Liver (tissue), 9 donors: Measurements from ENCODE around the gene IFRD1. TPM values are rescaled to one million over a fixed set of nuclear protein-coding genes. Genes with fewer than 3 reads are reported as not detected.

Experiments used
- DNase-seq: peaks from one replicate; pipeline ENCODE4 v3.0.0-alpha.2; 2017; ENCODE audit warnings: low spot score
- H3K27ac ChIP-seq, 2 donors: one replicate each; pipeline ENCODE4 v1.7.0; 2013; ENCODE audit warnings: inconsistent platforms in 2 of 2, low read length in 2 of 2, control low read depth in 1 of 2, low read depth in 1 of 2, mild to moderate bottlenecking in 1 of 2
- H3K27me3 ChIP-seq, 4 donors: one replicate each; pipeline versions ENCODE4 v1.6.1 to v1.7.0; 2013; ENCODE audit warnings: low read length in 3 of 4, inconsistent platforms in 1 of 4, mild to moderate bottlenecking in 1 of 4, moderate library complexity in 1 of 4; ENCODE audit not compliant: control insufficient read depth in 4 of 4, insufficient read depth in 4 of 4
- H3K36me3 ChIP-seq, 4 donors: one replicate each; pipeline versions ENCODE4 v1.6.1 to v1.7.0; 2013; ENCODE audit warnings: low read length in 3 of 4, mild to moderate bottlenecking in 3 of 4, low read depth in 1 of 4, moderate library complexity in 1 of 4; ENCODE audit not compliant: control insufficient read depth in 4 of 4, insufficient read depth in 3 of 4
- H3K4me1 ChIP-seq, 4 donors: one replicate each; pipeline versions ENCODE4 v1.6.1 to v1.7.0; 2013; ENCODE audit warnings: low read length in 3 of 4, mild to moderate bottlenecking in 3 of 4, moderate library complexity in 1 of 4; ENCODE audit not compliant: control insufficient read depth in 4 of 4, insufficient read depth in 4 of 4
- H3K4me3 ChIP-seq, 3 donors: one replicate each; pipeline versions ENCODE4 v1.6.1 to v1.7.0; 2013; ENCODE audit warnings: low read length in 3 of 3, control low read depth in 1 of 3, low read depth in 1 of 3, mild to moderate bottlenecking in 1 of 3
- H3K9ac ChIP-seq, 2 donors: one replicate each; pipeline ENCODE4 v1.7.0; 2013; ENCODE audit warnings: low read length in 2 of 2, mild to moderate bottlenecking in 2 of 2, moderate library complexity in 2 of 2, control low read depth in 1 of 2, low read depth in 1 of 2
- H3K9me3 ChIP-seq, 4 donors: one replicate each; pipeline versions ENCODE4 v1.6.1 to v1.7.0; 2013; ENCODE audit warnings: low read length in 3 of 4; ENCODE audit not compliant: control insufficient read depth in 4 of 4
- ATF3 ChIP-seq: IDR thresholded peaks from 2 replicates; pipeline ENCODE4 v1.6.1; 2016; ENCODE audit warnings: antibody characterized with exemption
- CTCF ChIP-seq: fragments of 150-350 bp; IDR thresholded peaks from 2 replicates; pipeline ENCODE4 v1.5.1; 2017; ENCODE audit warnings: improper control_type of control experiment, low read depth, low read length; ENCODE audit not compliant: missing input control
- EGR1 ChIP-seq, 2 donors: IDR thresholded peaks; 2 replicates each; pipeline ENCODE4 v1.6.1; 2016 to 2018; ENCODE audit warnings: antibody characterized with exemption in 2 of 2, low read depth in 2 of 2
- FOXA1 ChIP-seq: IDR thresholded peaks from 2 replicates; pipeline ENCODE4 v1.6.1; 2016; ENCODE audit warnings: antibody characterized with exemption
- FOXA2 ChIP-seq: IDR thresholded peaks from 2 replicates; pipeline ENCODE4 v1.6.1; 2016; ENCODE audit warnings: antibody characterized with exemption
- GABPA ChIP-seq, 2 donors: IDR thresholded peaks in 1 of 2; conservative IDR thresholded peaks in 1 of 2; 2 replicates each; pipeline ENCODE4 v1.6.1; 2016; ENCODE audit warnings: antibody characterized with exemption in 2 of 2, mild to moderate bottlenecking in 1 of 2, moderate library complexity in 1 of 2
- HNF4A ChIP-seq, 2 donors: conservative IDR thresholded peaks; 2 replicates each; pipeline ENCODE4 v1.6.1; 2016; ENCODE audit warnings: antibody characterized with exemption in 2 of 2, mild to moderate bottlenecking in 2 of 2
- HNF4G ChIP-seq: IDR thresholded peaks from 2 replicates; pipeline ENCODE4 v1.6.1; 2016; ENCODE audit warnings: antibody characterized with exemption
- JUND ChIP-seq, 2 donors: IDR thresholded peaks; 2 replicates each; pipeline ENCODE4 v1.6.1; 2016; ENCODE audit warnings: antibody characterized with exemption in 2 of 2
- MAX ChIP-seq: IDR thresholded peaks from 2 replicates; pipeline ENCODE4 v1.6.1; 2016; ENCODE audit warnings: antibody characterized with exemption
- NR2F2 ChIP-seq: IDR thresholded peaks from 2 replicates; pipeline ENCODE4 v1.6.1; 2016; ENCODE audit warnings: antibody characterized with exemption
- RAD21 ChIP-seq, 2 donors: IDR thresholded peaks; 2 replicates each; pipeline ENCODE4 v1.6.1; 2016; ENCODE audit warnings: antibody characterized with exemption in 2 of 2, mild to moderate bottlenecking in 2 of 2
- RXRA ChIP-seq, 2 donors: IDR thresholded peaks; 2 replicates each; pipeline ENCODE4 v1.6.1; 2017 to 2018; ENCODE audit warnings: antibody characterized with exemption in 2 of 2, mild to moderate bottlenecking in 1 of 2
- SP1 ChIP-seq: IDR thresholded peaks from 2 replicates; pipeline ENCODE4 v1.6.1; 2018; ENCODE audit warnings: antibody characterized with exemption, mild to moderate bottlenecking
- TAF1 ChIP-seq: conservative IDR thresholded peaks from 2 replicates; pipeline ENCODE4 v1.6.1; 2016; ENCODE audit warnings: antibody characterized with exemption, mild to moderate bottlenecking
- YY1 ChIP-seq: IDR thresholded peaks from 2 replicates; pipeline ENCODE4 v1.6.1; 2016; ENCODE audit warnings: antibody characterized with exemption, mild to moderate bottlenecking
- WGBS: extraction: QIAGEN DNeasy Blood & Tissue Kit; methylation state at CpG from one replicate; pipeline ENCODE4 v1.1.7; 2013; 5-methylcytosine and 5-hydroxymethylcytosine counted together
- polyA plus RNA-seq, 2 donors: library from polyadenylated mRNA; stranded (reverse) in 1 of 2; unstranded in 1 of 2; fragments of 200-250 nt in 1 of 2; fragments of >200 nt in 1 of 2; fragmentation: Nextera tagmentation in 1 of 2; extraction: Ambion mirVana in 1 of 2; gene quantifications; one replicate each; pipeline versions ENCODE4 v1.2.1 to v1.2.3, GENCODE V29; 2013 to 2015
- total RNA-seq, 2 donors: library from RNA; depleted of rRNA; stranded (reverse); fragments of >200 nt; gene quantifications; one replicate each; pipeline ENCODE4 v1.2.3, GENCODE V29; 2014
- TF ChIP-seq, protein P1 (sequence below): IDR thresholded peaks from 2 replicates; pipeline ENCODE4 v1.6.1; 2016; ENCODE audit warnings: antibody characterized with exemption, mild to moderate bottlenecking
- TF ChIP-seq, protein P2 (sequence below): IDR thresholded peaks from 2 replicates; pipeline ENCODE4 v1.6.1; 2016; ENCODE audit warnings: antibody characterized with exemption
- donor health status: healthy.
- donor health status: healthy.
- donor health status: healthy.
- donor health status: healthy.
- donor health status: healthy.

Gene IFRD1
- total and polyA plus RNA-seq, 4 donors, result 7.7 to 35.6 (median 21.1) TPM

DNA sequence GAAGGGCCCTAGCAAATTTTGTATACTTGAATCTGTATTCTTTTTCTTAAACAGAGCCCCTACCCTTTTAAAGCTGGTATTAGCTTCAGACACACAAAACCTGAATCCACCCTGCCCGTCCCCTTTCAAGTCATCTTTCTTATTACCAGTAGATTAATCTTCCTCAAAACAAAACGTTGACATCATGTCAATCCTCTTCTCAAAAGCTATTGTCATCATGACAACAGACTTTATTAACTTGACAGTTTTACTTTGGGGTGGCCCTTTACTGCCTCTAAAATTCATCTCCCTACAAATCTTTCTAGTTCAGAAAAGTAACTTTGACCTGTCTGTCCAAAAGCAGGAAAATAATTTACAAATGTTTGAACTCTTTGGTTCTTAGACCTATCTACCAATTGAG is 21.5 kb upstream of the IFRD1 start (continued):
- no peak for TF ChIP-seq FOXA1
- TF ChIP-seq EGR1 (IDR thresholded peaks at IDR 0.05; ENCODE audit: low read depth in 2 of 2), result no peak

GRCh38 chr7:112430649-112431048 is 19.6 kb upstream of the IFRD1 start:
- H3K36me3 ChIP-seq, result no peaks in the 10 kb centered on the region
- H3K27ac ChIP-seq, result no peak overlapping the region
- no peaks in the 10 kb centered on the region for H3K4me1 ChIP-seq
- no peak overlapping the region for H3K9ac ChIP-seq
- no peak for DNase-seq
- no peaks in the 10 kb centered on the region for H3K9me3 ChIP-seq
- TF ChIP-seq MAX (no peak), EGR1 (IDR thresholded peaks at IDR 0.05; ENCODE audit: low read depth in 2 of 2) (no peak)
- H3K27me3 ChIP-seq, result no peaks in the 10 kb centered on the region
- no peak overlapping the region for H3K4me3 ChIP-seq
- 93% methylated on average over 2 of the region's 2 CpGs for WGBS

DNA sequence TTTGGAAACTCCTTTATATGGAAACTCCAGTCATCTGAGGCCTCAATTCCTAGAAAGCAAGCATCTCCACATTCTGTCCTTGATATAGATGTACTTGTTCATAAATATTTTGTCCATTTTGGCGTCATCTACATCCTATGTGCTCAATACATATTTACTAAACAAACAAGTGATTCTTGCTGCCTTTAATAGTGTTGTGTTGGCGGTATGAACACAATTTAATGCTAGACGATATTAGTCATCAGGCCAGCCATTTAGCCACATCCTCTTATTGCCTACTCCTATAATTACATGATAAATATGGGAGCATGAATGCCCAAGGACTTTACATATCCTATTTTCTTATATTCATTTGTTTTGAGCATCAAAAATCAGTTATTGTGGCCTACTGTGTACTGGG is 18.5 kb upstream of the IFRD1 start:
- WGBS, result 96% methylated on average over 3 of the region's 3 CpGs
- H3K36me3 ChIP-seq, result no peaks in the 10 kb centered on the region
- no peak overlapping the region for H3K4me3 ChIP-seq
- H3K4me1 ChIP-seq, result no peaks in the 10 kb centered on the region
- no peak overlapping the region for H3K9ac ChIP-seq
- DNase-seq, result no peak
- no peak overlapping the region for H3K27ac ChIP-seq
- TF ChIP-seq, protein P1, sequence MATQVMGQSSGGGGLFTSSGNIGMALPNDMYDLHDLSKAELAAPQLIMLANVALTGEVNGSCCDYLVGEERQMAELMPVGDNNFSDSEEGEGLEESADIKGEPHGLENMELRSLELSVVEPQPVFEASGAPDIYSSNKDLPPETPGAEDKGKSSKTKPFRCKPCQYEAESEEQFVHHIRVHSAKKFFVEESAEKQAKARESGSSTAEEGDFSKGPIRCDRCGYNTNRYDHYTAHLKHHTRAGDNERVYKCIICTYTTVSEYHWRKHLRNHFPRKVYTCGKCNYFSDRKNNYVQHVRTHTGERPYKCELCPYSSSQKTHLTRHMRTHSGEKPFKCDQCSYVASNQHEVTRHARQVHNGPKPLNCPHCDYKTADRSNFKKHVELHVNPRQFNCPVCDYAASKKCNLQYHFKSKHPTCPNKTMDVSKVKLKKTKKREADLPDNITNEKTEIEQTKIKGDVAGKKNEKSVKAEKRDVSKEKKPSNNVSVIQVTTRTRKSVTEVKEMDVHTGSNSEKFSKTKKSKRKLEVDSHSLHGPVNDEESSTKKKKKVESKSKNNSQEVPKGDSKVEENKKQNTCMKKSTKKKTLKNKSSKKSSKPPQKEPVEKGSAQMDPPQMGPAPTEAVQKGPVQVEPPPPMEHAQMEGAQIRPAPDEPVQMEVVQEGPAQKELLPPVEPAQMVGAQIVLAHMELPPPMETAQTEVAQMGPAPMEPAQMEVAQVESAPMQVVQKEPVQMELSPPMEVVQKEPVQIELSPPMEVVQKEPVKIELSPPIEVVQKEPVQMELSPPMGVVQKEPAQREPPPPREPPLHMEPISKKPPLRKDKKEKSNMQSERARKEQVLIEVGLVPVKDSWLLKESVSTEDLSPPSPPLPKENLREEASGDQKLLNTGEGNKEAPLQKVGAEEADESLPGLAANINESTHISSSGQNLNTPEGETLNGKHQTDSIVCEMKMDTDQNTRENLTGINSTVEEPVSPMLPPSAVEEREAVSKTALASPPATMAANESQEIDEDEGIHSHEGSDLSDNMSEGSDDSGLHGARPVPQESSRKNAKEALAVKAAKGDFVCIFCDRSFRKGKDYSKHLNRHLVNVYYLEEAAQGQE, result no peak
- no peak for TF ChIP-seq FOXA2
- no peak for TF ChIP-seq GABPA (IDR thresholded peaks at IDR 0.05 in 1 of 2, conservative IDR thresholded peaks at IDR 0.05 in 1 of 2)
- TF ChIP-seq JUND (IDR thresholded peaks at IDR 0.05), result no peak
- no peak for TF ChIP-seq RAD21 (IDR thresholded peaks at IDR 0.05)
- no peak for TF ChIP-seq TAF1
- no peak for TF ChIP-seq CTCF
- TF ChIP-seq ATF3, result no peak
- TF ChIP-seq EGR1 (IDR thresholded peaks at IDR 0.05; ENCODE audit: low read depth in 2 of 2), result no peak
- TF ChIP-seq NR2F2, result no peak
- no peak for TF ChIP-seq HNF4G
- TF ChIP-seq, protein P2, sequence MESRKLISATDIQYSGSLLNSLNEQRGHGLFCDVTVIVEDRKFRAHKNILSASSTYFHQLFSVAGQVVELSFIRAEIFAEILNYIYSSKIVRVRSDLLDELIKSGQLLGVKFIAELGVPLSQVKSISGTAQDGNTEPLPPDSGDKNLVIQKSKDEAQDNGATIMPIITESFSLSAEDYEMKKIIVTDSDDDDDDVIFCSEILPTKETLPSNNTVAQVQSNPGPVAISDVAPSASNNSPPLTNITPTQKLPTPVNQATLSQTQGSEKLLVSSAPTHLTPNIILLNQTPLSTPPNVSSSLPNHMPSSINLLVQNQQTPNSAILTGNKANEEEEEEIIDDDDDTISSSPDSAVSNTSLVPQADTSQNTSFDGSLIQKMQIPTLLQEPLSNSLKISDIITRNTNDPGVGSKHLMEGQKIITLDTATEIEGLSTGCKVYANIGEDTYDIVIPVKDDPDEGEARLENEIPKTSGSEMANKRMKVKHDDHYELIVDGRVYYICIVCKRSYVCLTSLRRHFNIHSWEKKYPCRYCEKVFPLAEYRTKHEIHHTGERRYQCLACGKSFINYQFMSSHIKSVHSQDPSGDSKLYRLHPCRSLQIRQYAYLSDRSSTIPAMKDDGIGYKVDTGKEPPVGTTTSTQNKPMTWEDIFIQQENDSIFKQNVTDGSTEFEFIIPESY, result no peak
- no peak for TF ChIP-seq SP1
- no peak for TF ChIP-seq FOXA1
- no peak for TF ChIP-seq HNF4A (conservative IDR thresholded peaks at IDR 0.05)
- TF ChIP-seq YY1, result no peak
- no peak for TF ChIP-seq MAX
- no peak for TF ChIP-seq RXRA (IDR thresholded peaks at IDR 0.05)
- H3K9me3 ChIP-seq, result no peaks in the 10 kb centered on the region
- no peaks in the 10 kb centered on the region for H3K27me3 ChIP-seq
